Endothelial cell of hepatic sinusoid (primary cell): ENCODE measurements around the gene PDCD1LG2.
"Not testable (repeated sequence)": the region's sequence is repeated elsewhere in the genome, so short reads cannot be mapped to it uniquely, and the experiment has no call there.

Experiments
- in situ Hi-C: cut with HindIII; loops from 2 replicates; pipeline ENCODE4 v1.10.0; 2017; ENCODE audit warnings: low sequenced_read_pairs

PDCD1LG2 gene

DNA sequence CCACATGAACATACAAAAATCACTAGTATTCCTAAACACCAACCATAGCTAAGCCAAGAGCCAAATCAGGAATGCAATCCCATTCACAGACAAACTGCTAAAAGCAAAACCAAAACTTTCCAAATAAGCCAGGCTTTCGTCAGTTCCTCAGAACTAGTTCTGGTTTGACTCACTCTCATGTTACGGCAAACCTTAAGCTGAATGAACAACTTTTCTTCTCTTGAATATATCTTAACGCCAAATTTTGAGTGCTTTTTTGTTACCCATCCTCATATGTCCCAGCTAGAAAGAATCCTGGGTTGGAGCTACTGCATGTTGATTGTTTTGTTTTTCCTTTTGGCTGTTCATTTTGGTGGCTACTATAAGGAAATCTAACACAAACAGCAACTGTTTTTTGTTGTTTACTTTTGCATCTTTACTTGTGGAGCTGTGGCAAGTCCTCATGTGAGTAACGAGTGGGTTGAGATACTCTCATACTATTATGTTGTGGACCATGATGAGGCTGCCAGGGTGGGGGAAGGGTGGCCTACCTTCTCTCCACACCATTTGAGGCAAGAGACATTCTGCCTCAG lies at the start of gene PDCD1LG2:
Gene PDCD1LG2 (plus strand): TSS at position 172 of the 572 bp plus-strand sequence. CDS start 12,016 bp downstream, outside the sequence.
- in situ Hi-C loops = no loop called here

DNA sequence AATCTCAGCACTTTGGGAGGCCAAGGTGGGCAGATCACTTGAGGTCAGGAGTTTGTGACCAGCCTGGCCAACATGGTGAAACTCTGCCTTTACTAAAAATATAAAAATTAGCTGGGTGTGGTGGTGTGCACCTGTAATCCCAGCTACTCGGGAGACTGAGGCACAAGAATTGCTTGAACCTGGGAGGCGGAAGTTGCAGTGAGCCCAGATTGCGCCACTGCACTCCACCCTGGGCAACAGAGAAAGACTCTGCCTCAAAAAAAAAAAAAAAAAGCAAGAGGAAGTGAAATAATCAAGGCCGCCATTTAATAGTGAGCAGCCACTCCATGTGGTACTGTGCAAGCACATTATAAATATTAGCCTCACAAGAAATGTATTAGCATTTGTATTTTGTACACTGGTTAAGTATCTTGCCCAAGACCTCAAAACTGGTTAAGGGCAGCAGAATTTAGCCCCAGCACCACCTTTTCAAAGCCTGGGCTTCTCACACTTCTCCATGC lies 45.5 kb upstream of the PDCD1LG2 start:
- in situ Hi-C loops = loop anchor here (10.0 kb wide), 1 partner anchor 70 kb away; no protein-coding TSS in a partner anchor

DNA sequence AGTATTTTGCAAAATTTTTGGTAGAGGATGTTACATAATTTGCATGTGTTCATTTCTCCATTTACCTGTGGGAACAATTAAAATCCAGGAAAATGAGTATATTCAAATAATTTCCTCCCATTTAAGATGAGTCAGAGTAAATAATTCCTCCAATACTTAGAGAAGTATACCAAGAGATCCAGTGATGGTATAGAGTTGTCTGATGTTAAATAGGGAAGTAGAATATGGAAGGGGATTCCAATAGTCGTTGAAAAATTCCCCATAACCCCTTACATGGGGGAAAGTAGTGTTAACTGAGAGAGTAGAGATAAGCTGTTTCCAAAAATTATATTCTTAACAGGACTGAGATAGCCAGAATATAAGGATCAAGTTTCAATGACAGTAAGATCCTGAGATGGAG lies 44.3 kb upstream of the PDCD1LG2 start:
- in situ Hi-C loops = loop anchor here (10.0 kb wide), 1 partner anchor 69 kb away; no protein-coding TSS in a partner anchor

DNA sequence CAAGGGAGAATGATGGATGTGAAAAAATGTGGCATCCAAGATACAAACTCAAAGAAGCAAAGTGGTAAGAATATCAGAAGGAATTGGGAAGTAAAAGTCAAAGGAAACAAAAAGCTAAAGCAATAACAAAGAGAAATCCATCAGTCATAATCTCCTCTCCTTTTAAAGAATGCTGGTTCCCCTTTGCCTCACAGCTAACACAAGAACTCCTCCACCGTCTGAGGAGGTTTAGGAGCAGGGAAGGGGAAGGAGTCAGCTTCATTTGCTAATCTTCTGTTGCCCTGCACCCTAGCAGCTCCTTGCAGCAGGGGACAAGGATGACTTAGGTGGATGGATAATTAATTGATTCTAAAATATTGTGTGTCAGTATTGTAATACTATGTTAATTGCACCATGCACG lies 43.6 kb upstream of the PDCD1LG2 start:
- in situ Hi-C loops = loop anchor here (10.0 kb wide), 1 partner anchor 68 kb away; no protein-coding TSS in a partner anchor

DNA sequence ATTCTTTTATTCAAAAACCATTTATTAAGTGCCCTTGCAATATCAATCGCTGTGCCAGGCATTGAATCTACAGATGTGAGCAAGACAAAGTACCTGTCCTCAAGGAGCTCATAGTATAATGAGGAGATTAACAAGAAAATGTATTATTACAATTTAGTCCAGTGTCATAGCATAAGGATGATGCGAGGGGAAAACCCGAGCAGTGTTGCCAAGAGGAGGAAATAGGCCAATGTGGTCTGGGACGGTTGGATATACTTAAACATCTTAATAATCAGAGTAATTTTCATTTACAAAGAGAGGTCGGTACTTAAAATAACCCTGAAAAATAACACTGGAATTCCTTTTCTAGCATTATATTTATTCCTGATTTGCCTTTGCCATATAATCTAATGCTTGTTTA lies 41.5 kb upstream of the PDCD1LG2 start:
- in situ Hi-C loops = loop anchor here (10.0 kb wide), 1 partner anchor 66 kb away; no protein-coding TSS in a partner anchor

DNA sequence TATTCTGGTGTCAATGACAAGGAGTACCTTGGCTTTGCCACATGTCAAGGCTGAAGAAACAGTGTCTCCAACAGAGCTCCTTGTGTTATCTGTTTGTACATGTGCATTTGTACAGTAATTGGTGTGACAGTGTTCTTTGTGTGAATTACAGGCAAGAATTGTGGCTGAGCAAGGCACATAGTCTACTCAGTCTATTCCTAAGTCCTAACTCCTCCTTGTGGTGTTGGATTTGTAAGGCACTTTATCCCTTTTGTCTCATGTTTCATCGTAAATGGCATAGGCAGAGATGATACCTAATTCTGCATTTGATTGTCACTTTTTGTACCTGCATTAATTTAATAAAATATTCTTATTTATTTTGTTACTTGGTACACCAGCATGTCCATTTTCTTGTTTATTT lies 40.2 kb upstream of the PDCD1LG2 start:
- in situ Hi-C loops = no loop called here

DNA sequence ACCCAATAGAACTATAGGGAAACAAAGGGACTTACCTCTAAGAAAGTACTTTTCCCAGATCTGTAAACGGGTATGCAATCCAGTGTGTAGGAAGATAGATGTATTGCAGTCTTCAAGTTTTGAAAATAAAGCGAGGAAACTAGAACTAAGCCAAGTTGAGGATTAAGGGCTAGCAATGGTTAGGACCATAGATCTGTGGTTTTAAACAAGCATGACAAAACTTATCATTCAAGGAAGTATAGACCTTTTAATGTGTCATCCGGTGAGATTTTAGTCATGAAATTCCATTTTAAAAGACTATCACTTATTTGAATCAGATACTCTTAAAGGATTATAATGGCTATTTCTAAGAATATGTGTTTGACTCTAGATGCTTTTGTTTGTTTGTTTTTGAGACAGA lies 39.5 kb upstream of the PDCD1LG2 start:
- in situ Hi-C loops = no loop called here

DNA sequence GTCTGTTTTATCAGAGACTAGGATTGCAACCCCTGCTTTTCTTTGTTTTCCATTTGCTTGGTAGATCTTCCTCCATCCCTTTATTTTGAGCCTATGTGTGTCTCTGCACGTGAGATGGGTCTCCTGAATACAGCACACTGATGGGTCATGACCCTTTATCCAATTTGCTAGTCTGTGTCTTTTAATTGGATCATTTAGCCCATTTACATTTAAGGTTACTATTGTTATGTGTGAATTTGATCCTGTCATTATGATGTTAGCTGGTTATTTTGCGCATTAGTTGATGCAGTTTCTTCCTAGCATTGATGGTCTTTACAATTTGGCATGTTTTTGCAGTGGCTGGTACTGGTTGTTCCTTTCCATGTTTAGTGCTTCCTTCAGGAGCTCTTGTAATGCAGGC lies 34.7 kb upstream of the PDCD1LG2 start:
- in situ Hi-C loops = not testable (repeated sequence)

DNA sequence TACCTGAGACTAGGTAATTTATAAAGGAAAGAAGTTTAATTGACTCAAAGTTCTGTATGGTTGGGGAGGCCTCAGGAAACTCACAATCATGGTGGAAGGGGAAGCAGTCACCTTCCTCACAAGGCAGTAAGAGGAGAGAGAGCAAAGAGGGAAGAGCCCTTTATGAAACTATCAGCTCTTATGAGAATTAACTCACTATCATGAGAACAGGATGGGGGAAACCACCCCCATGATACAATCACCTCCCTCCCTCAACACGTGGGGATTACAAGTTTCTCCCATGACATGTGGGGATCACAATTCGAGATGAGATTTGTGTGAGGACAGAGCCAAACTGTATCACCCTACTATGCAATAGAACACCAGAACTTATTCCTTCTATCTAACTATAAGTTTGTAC lies 32.1 kb upstream of the PDCD1LG2 start:
- in situ Hi-C loops = no loop called here

DNA sequence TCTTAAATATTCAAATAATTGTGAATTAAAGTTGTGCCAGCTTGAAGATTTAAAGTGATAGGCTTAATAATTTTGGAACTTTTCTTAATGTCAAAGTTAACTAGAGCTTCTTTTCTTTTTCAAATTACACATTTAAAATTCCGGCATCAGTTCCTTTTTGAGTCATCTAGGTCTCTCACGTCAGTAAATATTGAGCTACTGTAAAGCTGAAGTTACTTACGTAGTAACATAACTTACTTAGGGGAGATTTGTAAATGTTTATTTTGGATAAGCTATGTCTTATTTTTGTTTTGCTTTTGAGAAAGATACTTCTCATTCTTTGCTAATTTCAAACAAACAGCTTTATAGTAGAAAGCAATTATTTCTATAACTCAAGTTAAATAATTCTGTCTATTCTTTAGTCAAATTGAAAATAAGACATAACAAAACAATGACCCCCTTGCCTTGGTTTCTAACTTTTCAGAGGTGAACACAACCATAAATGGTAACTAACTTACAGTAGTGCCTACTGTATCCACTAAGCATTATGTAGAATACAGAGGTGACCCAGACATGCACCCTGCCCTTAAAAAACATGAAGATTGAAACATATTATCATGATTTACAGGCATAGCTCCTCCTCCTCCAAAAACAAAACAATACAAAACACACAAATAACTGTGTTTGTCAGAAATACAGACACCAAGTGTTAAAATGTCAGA lies 30.2 kb upstream of the PDCD1LG2 start:
- in situ Hi-C loops = no loop called here

DNA sequence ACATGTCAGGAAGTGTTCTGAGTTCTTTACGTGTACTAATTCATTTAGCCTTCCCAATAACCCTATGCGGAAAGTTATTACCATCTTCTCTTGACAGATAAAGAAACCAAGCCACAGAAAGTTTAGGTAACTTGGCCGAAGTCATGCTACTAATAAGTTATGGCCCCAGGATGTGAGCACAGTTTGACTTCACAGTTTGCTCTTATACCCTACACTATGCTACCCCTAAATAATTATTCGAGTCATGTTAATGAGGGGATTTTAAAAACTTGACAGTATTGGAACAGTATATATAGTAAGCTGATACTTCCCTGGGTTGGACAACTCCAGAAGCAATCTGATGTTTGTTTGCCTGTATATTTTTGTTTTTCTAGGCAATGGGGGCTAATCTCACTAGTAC lies 29.4 kb upstream of the PDCD1LG2 start:
- in situ Hi-C loops = no loop called here

DNA sequence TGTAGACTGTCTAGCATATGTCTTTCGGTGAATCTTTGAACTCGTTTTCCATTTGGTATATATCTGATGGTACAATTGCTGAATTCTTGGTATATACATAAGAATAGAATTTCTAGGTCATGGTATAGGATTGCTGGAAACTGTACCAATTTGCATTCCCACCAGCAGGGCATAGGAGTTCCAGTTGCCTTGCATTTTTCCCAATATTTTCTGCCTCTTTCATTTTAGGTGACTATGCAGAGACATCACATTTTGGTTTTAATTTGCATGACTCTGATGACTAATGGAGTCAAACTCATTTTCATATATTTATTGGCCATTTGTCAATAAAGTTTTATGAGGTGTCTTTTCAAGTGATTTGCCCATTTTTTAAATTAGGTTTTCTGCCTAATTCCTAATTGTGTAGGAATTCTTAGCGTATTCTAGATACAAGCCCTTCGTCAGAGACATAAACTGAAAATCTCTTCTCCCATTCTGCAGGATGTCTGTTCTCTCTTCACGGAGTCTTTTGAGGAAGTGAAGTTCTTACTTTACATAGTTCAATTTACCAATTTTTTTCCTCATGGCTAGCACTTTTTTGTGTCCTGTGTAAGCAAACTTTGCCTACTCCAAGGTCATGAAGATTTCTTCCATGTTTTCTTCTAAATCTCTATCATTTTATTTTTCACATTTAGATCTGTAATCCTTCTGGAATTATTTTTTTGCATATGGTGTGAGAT lies 28.9 kb upstream of the PDCD1LG2 start:
- in situ Hi-C loops = no loop called here

DNA sequence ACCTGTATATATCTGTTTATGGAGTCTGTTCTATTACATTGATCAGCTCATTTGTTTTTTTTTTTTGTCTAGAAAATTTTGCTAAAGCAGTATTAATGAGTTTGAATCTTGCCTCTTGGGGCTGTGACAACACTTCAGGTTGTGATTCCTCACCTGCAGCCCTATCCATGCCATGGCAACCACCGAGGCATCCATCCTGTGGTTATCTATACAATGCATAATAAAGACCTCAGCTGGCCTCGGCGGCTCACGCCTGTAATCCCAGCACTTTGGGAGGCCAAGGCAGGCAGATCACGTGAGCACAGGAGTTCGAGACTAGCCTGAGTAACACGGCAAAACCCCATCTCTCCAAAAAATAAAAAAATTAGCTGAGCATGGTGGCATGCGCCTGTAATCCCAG lies 28.1 kb upstream of the PDCD1LG2 start:
- in situ Hi-C loops = no loop called here

DNA sequence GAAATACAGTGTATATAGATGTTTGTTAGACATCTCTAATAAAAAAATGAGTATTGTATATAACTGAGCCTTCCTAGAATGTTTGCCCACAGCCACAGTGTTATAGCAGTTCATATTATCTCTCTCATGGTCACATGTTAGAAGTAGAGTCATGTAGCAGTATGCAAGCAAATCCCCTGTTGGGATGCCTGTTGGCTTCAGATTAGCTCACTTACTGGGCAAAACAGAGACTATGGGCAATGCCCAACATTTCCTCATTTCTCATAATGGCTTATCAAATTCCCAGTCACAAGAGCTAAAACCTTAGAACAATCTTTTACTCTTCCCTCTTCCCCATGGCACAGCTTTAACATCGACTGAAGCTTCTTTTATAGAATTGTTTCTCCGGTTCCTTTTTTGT lies 27.0 kb upstream of the PDCD1LG2 start:
- in situ Hi-C loops = no loop called here

DNA sequence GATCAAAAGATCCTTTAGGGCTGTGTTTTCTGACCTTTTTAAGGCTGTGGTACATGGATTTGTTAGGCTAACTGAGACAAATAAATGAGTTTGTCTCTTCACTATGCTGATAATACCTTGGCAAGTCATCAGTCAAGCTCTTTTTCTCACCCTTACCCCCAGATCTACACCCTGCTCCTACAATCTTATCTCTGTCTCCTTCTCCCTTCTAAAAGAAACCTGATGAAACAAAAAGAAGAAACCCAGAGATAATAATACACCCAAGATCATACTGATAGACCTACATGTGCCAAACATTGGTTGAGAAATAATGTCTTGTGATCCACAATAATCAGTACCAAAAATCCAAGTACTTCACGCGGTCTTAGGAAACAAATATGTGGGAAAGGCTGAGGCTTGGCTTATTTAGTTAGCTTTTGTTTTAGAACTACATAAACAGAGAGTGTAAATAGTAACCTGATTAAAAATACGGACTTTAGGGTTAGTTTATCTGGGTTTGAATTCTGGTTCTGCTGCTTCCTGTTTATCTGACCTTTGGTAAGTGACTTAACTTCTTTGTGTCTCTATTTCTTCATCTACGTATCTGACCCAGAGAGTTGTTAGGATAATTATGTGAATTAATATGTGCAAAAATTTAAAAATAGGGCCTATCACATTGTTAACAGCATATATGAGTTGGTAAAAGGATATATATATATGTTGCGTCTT lies 24.8 kb upstream of the PDCD1LG2 start:
- in situ Hi-C loops = no loop called here

DNA sequence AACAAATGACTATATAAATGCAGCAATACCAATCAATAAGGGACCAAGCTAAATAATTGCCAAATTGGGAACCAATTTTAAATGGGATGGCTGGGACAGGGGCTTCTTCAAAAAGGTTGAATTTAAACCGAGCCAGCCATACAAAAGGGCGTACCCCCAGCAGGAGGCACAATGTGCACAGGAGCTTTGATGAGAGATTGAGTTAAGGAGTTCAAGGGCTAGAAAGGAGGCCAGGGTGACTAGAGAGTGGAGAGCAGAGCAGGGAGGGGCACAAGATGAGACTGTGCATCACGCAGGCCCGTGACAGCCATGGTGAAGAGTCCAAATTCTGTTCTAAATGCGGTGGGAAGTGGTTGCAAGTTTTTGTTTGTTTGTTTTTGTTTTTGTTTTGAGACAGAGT lies 23.3 kb upstream of the PDCD1LG2 start:
- in situ Hi-C loops = no loop called here

DNA sequence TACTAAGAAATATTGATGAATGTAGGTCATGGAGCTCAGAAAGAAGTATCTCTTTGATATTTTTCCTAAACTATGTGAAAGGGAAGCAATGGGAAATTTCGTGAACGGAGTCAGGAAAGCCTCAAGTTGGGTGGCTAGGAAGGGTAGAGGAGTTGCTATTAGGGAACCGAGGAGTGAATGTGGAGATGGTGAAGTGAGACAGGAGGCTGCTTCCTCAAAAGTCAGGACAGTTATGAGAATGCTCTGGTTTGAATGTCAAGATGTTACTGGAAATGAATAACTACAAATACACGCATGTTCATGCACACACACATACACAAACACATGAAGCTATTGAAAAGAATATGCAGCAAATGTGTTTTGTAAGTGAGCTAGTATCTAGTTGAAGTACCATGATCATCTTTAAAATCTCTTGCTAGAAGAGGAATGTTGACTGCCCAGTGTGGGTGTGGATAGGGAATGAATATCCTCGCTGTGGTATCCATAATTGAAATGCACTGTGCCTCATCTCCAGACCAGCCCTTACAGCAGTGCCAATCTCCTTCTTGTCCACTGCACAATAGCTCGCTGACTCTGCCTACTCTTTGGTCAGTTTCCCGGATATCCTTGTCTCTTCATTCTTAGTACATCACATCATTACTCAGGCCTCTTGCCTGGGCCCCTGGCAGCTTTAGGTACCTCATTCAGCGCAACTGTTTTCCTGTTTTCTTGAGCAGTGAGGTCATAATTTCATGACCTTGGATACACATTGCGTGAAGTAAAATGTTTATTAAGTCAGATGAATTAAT lies 21.9 kb upstream of the PDCD1LG2 start:
- in situ Hi-C loops = no loop called here

DNA sequence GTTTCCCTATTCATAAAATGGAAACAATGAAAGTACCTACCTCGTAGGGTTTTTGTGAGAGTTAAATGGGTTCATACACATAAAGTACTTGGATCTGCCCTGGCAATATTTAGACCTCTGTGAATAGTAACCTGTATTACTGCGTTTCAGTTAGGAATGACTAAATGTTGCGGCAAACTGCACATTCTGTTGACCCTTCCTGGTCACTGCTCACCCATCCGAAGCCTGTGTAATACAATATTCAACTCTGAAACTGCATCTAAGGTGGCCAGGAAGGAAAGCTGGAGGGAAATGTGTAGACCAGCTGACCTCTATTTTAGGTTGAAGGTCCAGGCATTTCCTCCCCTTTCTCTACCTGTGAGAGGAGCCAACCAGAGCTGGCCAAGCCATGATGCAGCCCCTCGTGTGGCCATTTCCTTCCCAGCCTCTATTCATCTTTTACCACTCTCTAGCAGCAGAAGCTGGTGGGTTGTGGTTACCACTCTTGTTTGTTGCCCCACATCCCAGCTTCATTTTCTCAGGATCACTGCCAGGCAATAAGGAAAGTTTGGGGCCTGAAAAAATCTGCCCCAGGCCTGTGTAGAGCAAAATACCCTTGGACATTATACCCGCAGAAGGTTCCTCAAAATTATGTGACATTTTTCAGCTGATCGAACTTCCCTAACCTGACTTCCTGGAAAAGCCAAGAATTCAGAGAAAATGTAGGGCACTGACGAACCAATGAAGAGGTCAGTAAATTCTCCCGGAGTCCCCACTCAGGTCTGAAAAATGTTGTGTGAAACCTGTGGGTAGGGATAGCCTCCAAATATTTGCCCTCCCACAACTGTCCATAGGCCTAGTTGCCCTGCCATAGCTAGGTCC lies 20.5 kb upstream of the PDCD1LG2 start:
- in situ Hi-C loops = no loop called here

DNA sequence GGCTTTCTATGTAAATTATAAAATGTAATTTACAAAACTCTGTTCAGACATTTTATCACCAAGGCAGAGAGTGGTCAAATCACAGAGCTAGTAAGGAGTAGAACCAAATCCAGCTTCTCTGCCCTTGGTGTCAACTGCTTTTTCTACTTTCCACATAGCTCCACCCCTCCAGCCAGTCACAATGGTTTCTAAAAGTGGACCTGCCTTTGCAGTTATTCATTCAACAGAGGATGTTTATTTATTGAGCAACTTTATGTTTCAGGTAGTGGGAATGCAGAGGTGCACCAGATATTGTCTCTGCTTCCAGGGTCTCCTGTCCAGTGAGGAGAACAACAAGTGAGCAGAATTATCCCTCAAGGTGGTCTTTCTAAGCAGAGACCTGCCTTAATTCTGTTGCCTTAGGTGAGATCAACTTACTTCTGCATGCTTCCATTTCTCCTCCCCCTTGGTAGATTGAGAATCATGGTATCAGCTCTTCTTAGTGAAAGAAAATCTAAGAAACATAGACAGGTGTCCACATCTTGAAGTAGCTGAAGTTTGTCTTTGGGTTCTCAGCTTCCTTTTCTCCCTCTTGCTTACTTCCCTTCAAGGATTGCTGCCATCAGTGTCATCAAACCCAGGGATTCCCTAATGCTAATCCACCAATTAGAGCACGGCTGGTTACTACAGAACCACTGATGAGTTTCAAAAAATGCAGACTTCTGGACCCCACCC lies 17.2 kb upstream of the PDCD1LG2 start:
- in situ Hi-C loops = no loop called here
